ENCODE data around the gene SLC49A4. TPM values are rescaled to one million over a fixed set of nuclear protein-coding genes. Genes with fewer than 3 reads are reported as not detected.

SLC49A4 gene
- total RNA-seq, 6 experiments from 2014 or later: 5.5 to 8.6 (median 6.7) TPM

DNA sequence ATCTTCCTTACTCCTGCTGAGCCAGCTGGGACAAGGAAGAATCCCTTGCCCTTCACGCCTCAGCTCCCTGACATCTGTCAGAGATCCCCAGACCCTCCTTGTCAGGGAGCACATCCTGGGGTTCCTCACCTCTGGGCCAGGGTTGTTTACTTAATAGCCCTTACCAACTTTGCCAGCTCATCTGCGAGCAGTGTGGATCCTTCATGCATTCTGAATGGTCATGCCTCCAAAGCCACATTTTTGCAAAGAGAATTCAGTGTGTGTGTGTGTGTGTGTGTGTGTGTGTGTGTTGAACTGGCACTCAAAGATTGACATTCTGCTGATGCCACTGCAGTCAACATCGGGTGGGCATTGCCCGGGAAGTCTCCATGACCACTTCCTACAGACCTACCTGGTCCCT, 112.6 kb downstream of the SLC49A4 start:
- Histone ChIP-seq H3K27ac (no peak overlapping the region), H3K4me1 (no peaks in the 10 kb centered on the region), H3K4me3 (no peak overlapping the region), H3K36me3 (no peaks in the 10 kb centered on the region), H3K27me3 (no peaks in the 10 kb centered on the region), H3K9me3 (no peaks in the 10 kb centered on the region)
- TF ChIP-seq POLR2A (IDR thresholded peaks at IDR 0.05): no peak
- TF ChIP-seq, protein P1, sequence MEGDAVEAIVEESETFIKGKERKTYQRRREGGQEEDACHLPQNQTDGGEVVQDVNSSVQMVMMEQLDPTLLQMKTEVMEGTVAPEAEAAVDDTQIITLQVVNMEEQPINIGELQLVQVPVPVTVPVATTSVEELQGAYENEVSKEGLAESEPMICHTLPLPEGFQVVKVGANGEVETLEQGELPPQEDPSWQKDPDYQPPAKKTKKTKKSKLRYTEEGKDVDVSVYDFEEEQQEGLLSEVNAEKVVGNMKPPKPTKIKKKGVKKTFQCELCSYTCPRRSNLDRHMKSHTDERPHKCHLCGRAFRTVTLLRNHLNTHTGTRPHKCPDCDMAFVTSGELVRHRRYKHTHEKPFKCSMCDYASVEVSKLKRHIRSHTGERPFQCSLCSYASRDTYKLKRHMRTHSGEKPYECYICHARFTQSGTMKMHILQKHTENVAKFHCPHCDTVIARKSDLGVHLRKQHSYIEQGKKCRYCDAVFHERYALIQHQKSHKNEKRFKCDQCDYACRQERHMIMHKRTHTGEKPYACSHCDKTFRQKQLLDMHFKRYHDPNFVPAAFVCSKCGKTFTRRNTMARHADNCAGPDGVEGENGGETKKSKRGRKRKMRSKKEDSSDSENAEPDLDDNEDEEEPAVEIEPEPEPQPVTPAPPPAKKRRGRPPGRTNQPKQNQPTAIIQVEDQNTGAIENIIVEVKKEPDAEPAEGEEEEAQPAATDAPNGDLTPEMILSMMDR (IDR thresholded peaks at IDR 0.05): no peak
- intact Hi-C loops (cut with DNase I): no loop called here
- DNase-seq (no peak), ATAC-seq (no peak)
- WGBS (ENCODE audit: insufficient coverage, low coverage, low lambda C conversion rate, missing lambda C conversion rate): 85% methylated on average over 2 of the region's 4 CpGs

- TF ChIP-seq POLR2A (IDR thresholded peaks at IDR 0.05): no peak
- TF ChIP-seq, protein P1 (IDR thresholded peaks at IDR 0.05): no peak
- intact Hi-C loops (cut with DNase I): no loop called here
- ATAC-seq (no peak), DNase-seq (no peak)
- no peaks in the 10 kb centered on the region for H3K27me3 ChIP-seq
- H3K4me3 ChIP-seq: no peak overlapping the region
- WGBS (ENCODE audit: insufficient coverage, low coverage, low lambda C conversion rate, missing lambda C conversion rate): 75% methylated on average over 3 of the region's 3 CpGs
- no peak overlapping the region for H3K27ac ChIP-seq
- H3K9me3 ChIP-seq: no peaks in the 10 kb centered on the region
- no peaks in the 10 kb centered on the region for H3K36me3 ChIP-seq
- H3K4me1 ChIP-seq: no peaks in the 10 kb centered on the region
Observed at GRCh38 chr3:122908251-122908650, 113.4 kb downstream of the SLC49A4 start.

GRCh38 chr3:122911901-122912300, 117.0 kb downstream of the SLC49A4 start:
- Histone ChIP-seq H3K36me3 (no peaks in the 10 kb centered on the region), H3K27ac (no peak overlapping the region), H3K9me3 (no peaks in the 10 kb centered on the region), H3K4me1 (no peaks in the 10 kb centered on the region), H3K27me3 (no peaks in the 10 kb centered on the region), H3K4me3 (no peak overlapping the region)
- TF ChIP-seq, protein P1 (IDR thresholded peaks at IDR 0.05): no peak
- no peak for TF ChIP-seq POLR2A (IDR thresholded peaks at IDR 0.05)
- intact Hi-C loops (cut with DNase I): no loop called here
- peak in 1 of 4 donors; percentile 4 for ATAC-seq
- WGBS (ENCODE audit: insufficient coverage, low coverage, low lambda C conversion rate, missing lambda C conversion rate): 80% methylated on average over 2 of the region's 16 CpGs
- no peak for DNase-seq

- Histone ChIP-seq H3K4me1 (no peaks in the 10 kb centered on the region), H3K36me3 (no peaks in the 10 kb centered on the region), H3K27me3 (no peaks in the 10 kb centered on the region), H3K27ac (no peak overlapping the region), H3K9me3 (no peaks in the 10 kb centered on the region), H3K4me3 (no peak overlapping the region)
- WGBS (ENCODE audit: insufficient coverage, low coverage, low lambda C conversion rate, missing lambda C conversion rate): 100% methylated on average over 2 of the region's 76 CpGs
- TF ChIP-seq, protein P1 (IDR thresholded peaks at IDR 0.05): no peak
- TF ChIP-seq POLR2A (IDR thresholded peaks at IDR 0.05): no peak
- intact Hi-C loops (cut with DNase I): no loop called here
- DNase-seq (no peak), ATAC-seq (no peak)
Observed at GRCh38 chr3:122912772-122913538, 118.1 kb downstream of the SLC49A4 start.
